ENCODE measurements around the gene HIP1.
"Not testable (repeated sequence)": the region's sequence is repeated elsewhere in the genome, so short reads cannot be mapped to it uniquely, and the experiment has no call there.

Gene HIP1

GRCh38 chr7:75646571-75647102, 92.1 kb downstream of the HIP1 start:
- FAIRE-seq (no peak), DNase-seq (ENCODE audit: low spot score) (no peak)

- FAIRE-seq (no peak), DNase-seq (ENCODE audit: low spot score) (no peak)
Observed at GRCh38 chr7:75645570-75645969, 93.2 kb downstream of the HIP1 start.

- no peak for FAIRE-seq
- DNase-seq (ENCODE audit: low spot score): no peak
Observed at GRCh38 chr7:75644589-75644988, 94.2 kb downstream of the HIP1 start.

- DNase-seq (ENCODE audit: low spot score): peak; percentile 59
- no peak for FAIRE-seq
Observed at GRCh38 chr7:75642810-75643486, 95.8 kb downstream of the HIP1 start.

GRCh38 chr7:75640201-75640600, 98.5 kb downstream of the HIP1 start:
- FAIRE-seq: no peak
- no peak for DNase-seq (ENCODE audit: low spot score)

- FAIRE-seq: no peak
Observed at GRCh38 chr7:75639886-75640190, 98.9 kb downstream of the HIP1 start.

GRCh38 chr7:75639071-75639885, 99.5 kb downstream of the HIP1 start:
- peak; percentile 68 for DNase-seq (ENCODE audit: low spot score)

More at GRCh38 chr7:75639886-75640190, 98.9 kb downstream of the HIP1 start:
- DNase-seq (ENCODE audit: low spot score): peak; percentile 27

GRCh38 chr7:75638594-75639070, 100.1 kb downstream of the HIP1 start:
- DNase-seq (ENCODE audit: low spot score): peak; percentile 72
- no peak for FAIRE-seq

More at GRCh38 chr7:75639071-75639885, 99.5 kb downstream of the HIP1 start:
- FAIRE-seq: no peak

GRCh38 chr7:75637854-75638593, 100.7 kb downstream of the HIP1 start:
- no peak for FAIRE-seq
- DNase-seq (ENCODE audit: low spot score): no peak

GRCh38 chr7:75635036-75635435, 103.7 kb downstream of the HIP1 start:
- FAIRE-seq (no peak), DNase-seq (ENCODE audit: low spot score) (no peak)

- not testable (repeated sequence) for DNase-seq (ENCODE audit: low spot score); FAIRE-seq
Observed at GRCh38 chr7:75632587-75632986, 106.2 kb downstream of the HIP1 start.

- FAIRE-seq (no peak), DNase-seq (ENCODE audit: low spot score) (no peak)
Observed at GRCh38 chr7:75631711-75632110, 107.0 kb downstream of the HIP1 start.

- DNase-seq (ENCODE audit: low spot score) (no peak), FAIRE-seq (no peak)
Observed at GRCh38 chr7:75630549-75630948, 108.2 kb downstream of the HIP1 start.

GRCh38 chr7:75629044-75629443, 109.7 kb downstream of the HIP1 start:
- FAIRE-seq: no peak

GRCh38 chr7:75628055-75628454, 110.7 kb downstream of the HIP1 start:
- no peak for FAIRE-seq
- DNase-seq (ENCODE audit: low spot score): no peak

More at GRCh38 chr7:75629044-75629443, 109.7 kb downstream of the HIP1 start:
- DNase-seq (ENCODE audit: low spot score): no peak

GRCh38 chr7:75626954-75627353, 111.8 kb downstream of the HIP1 start:
- DNase-seq (ENCODE audit: low spot score): no peak

GRCh38 chr7:75625868-75626267, 112.9 kb downstream of the HIP1 start:
- no peak for DNase-seq (ENCODE audit: low spot score)
- no peak for FAIRE-seq

More at GRCh38 chr7:75626954-75627353, 111.8 kb downstream of the HIP1 start:
- no peak for FAIRE-seq

- DNase-seq (ENCODE audit: low spot score): no peak
- no peak for FAIRE-seq
Observed at GRCh38 chr7:75624134-75624832, 114.5 kb downstream of the HIP1 start.

GRCh38 chr7:75623390-75624133, 115.2 kb downstream of the HIP1 start:
- no peak for FAIRE-seq
- no peak for DNase-seq (ENCODE audit: low spot score)

GRCh38 chr7:75621124-75621523, 117.6 kb downstream of the HIP1 start:
- FAIRE-seq: no peak
- DNase-seq (ENCODE audit: low spot score): no peak

Data from urothelium cell line (cell line).